Hepatocyte (in vitro differentiated cells): ENCODE results near the gene ATF3. TPM values are rescaled to one million over a fixed set of nuclear protein-coding genes. Genes with fewer than 3 reads are reported as not detected.
A peak's percentile ranks its signal among the peaks of the same experiment; 100 is the strongest.

ENCODE experiments used
- DNase-seq: peaks from one replicate; pipeline ENCODE4 v3.0.0-alpha.2; 2016; ENCODE audit warnings: low spot score
- H2AFZ ChIP-seq: fragments of 200-600 bp; sonication (generic); 2 replicates; pipeline ENCODE4 v1.6.0; 2016; ENCODE audit warnings: antibody characterized with exemption, mild to moderate bottlenecking
- H3K27ac ChIP-seq: fragments of 200-600 bp; sonication (generic); 2 replicates; pipeline ENCODE4 v1.5.1; 2016; ENCODE audit warnings: mild to moderate bottlenecking
- H3K27me3 ChIP-seq: fragments of 200-600 bp; sonication (generic); 2 replicates; pipeline ENCODE4 v1.6.1; 2016
- H3K36me3 ChIP-seq: fragments of 200-600 bp; sonication (generic); replicated peaks from 2 replicates; pipeline ENCODE4 v1.5.1; 2016; ENCODE audit warnings: low read depth; ENCODE audit not compliant: insufficient read depth
- H3K4me1 ChIP-seq: fragments of 200-600 bp; sonication (generic); 2 replicates; pipeline ENCODE4 v1.5.1; 2016; ENCODE audit warnings: mild to moderate bottlenecking, moderate library complexity; ENCODE audit not compliant: insufficient read depth
- H3K4me2 ChIP-seq: fragments of 200-600 bp; sonication (generic); 2 replicates; pipeline ENCODE4 v1.6.0; 2016
- H3K4me3 ChIP-seq: fragments of 200-600 bp; sonication (generic); 2 replicates; pipeline ENCODE4 v1.5.1; 2016; ENCODE audit warnings: mild to moderate bottlenecking
- H3K79me2 ChIP-seq: fragments of 200-600 bp; sonication (generic); 2 replicates; pipeline ENCODE4 v1.6.0; 2017; ENCODE audit warnings: mild to moderate bottlenecking
- H3K9me2 ChIP-seq: fragments of 200-600 bp; sonication (generic); replicated peaks from 2 replicates; pipeline ENCODE4 v1.6.0; 2017; ENCODE audit warnings: mild to moderate bottlenecking; ENCODE audit not compliant: insufficient read depth
- H3K9me3 ChIP-seq: fragments of 200-600 bp; sonication (generic); 2 replicates; pipeline ENCODE4 v1.5.1; 2016; ENCODE audit warnings: low read depth, mild to moderate bottlenecking
- H4K20me1 ChIP-seq: fragments of 200-600 bp; sonication (generic); 2 replicates; pipeline ENCODE4 v1.6.0; 2016; ENCODE audit warnings: mild to moderate bottlenecking; ENCODE audit not compliant: insufficient read depth, poor library complexity, severe bottlenecking
- EZH2 ChIP-seq: fragments of 200-600 bp; sonication (generic); IDR thresholded peaks from 2 replicates; pipeline ENCODE4 v1.6.1; 2016; ENCODE audit warnings: antibody characterized with exemption, mild to moderate bottlenecking, borderline replicate concordance
- EZH2phosphoT487 ChIP-seq: fragments of 200-600 bp; sonication (generic); IDR thresholded peaks from one replicate; pipeline ENCODE4 v1.6.1; 2018; ENCODE audit warnings: antibody characterized with exemption, mild to moderate bottlenecking, low read depth, moderate library complexity; ENCODE audit not compliant: unreplicated experiment, severe bottlenecking
- WGBS: methylation state at CpG from one replicate; pipeline ENCODE4 v1.1.6; 2016; ENCODE audit warnings: low lambda C conversion rate; ENCODE audit errors: missing lambda C conversion rate; 5-methylcytosine and 5-hydroxymethylcytosine counted together
- polyA plus RNA-seq: library from polyadenylated mRNA; unstranded; fragments of >200 nt; fragmentation: Nextera tagmentation; extraction: Ambion mirVana; gene quantifications from 2 replicates; pipeline ENCODE4 v1.2.1, GENCODE V29; 2016
- total RNA-seq: library from RNA; depleted of rRNA; stranded (reverse); fragments of >200 nt; gene quantifications from 2 replicates; pipeline ENCODE4 v1.2.3, GENCODE V29; 2014
- TF ChIP-seq, protein P1 (sequence below): fragments of 200-600 bp; sonication (generic); IDR thresholded peaks from 2 replicates; pipeline ENCODE4 v1.5.1; 2016; ENCODE audit warnings: antibody characterized with exemption, mild to moderate bottlenecking; ENCODE audit not compliant: poor library complexity

Gene ATF3
- total and polyA plus RNA-seq, 2 experiments from 2014 or later: 128 to 129 TPM

DNA sequence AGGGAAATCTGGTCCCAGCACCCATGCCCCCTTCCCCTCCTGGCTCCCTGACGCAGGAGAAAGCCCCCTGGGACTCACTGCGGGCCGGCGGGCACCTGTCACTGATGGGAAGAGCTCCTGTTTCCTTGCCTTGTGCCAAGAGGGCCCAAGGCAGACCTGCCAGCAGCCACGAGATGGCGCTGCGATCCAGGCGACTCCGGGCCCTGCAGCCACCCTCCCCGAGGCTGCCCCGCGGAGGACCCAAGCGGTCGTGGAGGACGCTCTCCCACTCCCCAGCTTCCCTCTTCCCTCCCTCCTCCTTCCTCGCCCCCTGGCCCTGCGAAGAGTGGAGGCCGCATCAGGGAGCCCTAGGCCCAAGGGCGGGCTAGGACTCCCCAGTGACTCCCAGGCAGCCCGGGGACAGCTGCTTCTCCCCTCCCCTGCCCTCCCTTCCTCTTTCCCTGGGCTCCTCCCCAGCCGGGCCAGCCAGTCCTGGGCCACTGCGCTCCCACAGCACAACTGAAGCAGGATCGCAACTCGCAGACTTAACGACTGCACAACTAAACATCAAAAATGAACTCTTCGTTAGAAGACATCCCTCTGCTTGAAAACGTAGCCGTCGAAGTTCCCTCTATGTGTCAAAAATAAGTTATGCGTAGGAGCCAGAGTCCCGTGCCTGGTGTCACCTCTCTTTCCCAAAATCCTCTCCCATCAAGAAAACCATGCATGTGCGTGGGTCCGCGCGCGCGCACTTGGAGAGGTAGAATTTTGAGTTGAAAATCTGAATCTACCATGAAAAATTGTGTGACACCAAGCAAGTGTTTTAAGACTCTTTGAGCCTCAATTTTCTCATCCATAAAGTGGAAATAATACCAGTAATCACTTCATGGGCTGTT is 56.9 kb downstream of the ATF3 start:
- no peaks in the 10 kb centered on the region for H3K9me3 ChIP-seq
- no peak overlapping the region for H3K27ac ChIP-seq
- peak; percentile 89 for DNase-seq
- peaks cover 4% of the 10 kb centered on the region for H3K4me1 ChIP-seq
- H3K36me3 ChIP-seq: no peaks in the 10 kb centered on the region
- TF ChIP-seq EZH2phosphoT487: no peak
- TF ChIP-seq, protein P1, sequence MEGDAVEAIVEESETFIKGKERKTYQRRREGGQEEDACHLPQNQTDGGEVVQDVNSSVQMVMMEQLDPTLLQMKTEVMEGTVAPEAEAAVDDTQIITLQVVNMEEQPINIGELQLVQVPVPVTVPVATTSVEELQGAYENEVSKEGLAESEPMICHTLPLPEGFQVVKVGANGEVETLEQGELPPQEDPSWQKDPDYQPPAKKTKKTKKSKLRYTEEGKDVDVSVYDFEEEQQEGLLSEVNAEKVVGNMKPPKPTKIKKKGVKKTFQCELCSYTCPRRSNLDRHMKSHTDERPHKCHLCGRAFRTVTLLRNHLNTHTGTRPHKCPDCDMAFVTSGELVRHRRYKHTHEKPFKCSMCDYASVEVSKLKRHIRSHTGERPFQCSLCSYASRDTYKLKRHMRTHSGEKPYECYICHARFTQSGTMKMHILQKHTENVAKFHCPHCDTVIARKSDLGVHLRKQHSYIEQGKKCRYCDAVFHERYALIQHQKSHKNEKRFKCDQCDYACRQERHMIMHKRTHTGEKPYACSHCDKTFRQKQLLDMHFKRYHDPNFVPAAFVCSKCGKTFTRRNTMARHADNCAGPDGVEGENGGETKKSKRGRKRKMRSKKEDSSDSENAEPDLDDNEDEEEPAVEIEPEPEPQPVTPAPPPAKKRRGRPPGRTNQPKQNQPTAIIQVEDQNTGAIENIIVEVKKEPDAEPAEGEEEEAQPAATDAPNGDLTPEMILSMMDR: peak; percentile 96
- peak overlapping the region; percentile 78 for H3K4me2 ChIP-seq
- peak overlapping the region; percentile 69 for H2AFZ ChIP-seq
- WGBS: 18% methylated on average over 25 of the region's 37 CpGs
- H3K4me3 ChIP-seq: peak overlapping the region; percentile 43
- no peaks in the 10 kb centered on the region for H3K79me2 ChIP-seq
- H3K27me3 ChIP-seq: no peaks in the 10 kb centered on the region
- no peaks in the 10 kb centered on the region for H4K20me1 ChIP-seq
- no peaks in the 10 kb centered on the region for H3K9me2 ChIP-seq

- Histone ChIP-seq H3K4me2 (no peak overlapping the region), H4K20me1 (no peaks in the 10 kb centered on the region), H3K27ac (no peak overlapping the region)
Measured at GRCh38 chr1:212666116-212666775, 57.7 kb downstream of the ATF3 start.

GRCh38 chr1:212667223-212668139 is 58.9 kb downstream of the ATF3 start:
- 51% methylated on average over 9 of the region's 9 CpGs for WGBS
- Histone ChIP-seq H3K9me3 (no peaks in the 10 kb centered on the region), H3K4me2 (peak overlapping the region; percentile 49), H4K20me1 (no peaks in the 10 kb centered on the region), H3K4me1 (peaks cover 4% of the 10 kb centered on the region), H3K27ac (peak overlapping the region; percentile 66), H3K79me2 (no peaks in the 10 kb centered on the region), H3K27me3 (no peaks in the 10 kb centered on the region), H3K36me3 (no peaks in the 10 kb centered on the region), H2AFZ (no peak overlapping the region), H3K9me2 (no peaks in the 10 kb centered on the region), H3K4me3 (no peak overlapping the region)
- DNase-seq: peak; percentile 64
- no peak for TF ChIP-seq EZH2
- TF ChIP-seq, protein P1: no peak
- TF ChIP-seq EZH2phosphoT487: no peak

More at GRCh38 chr1:212666116-212666775, 57.7 kb downstream of the ATF3 start:
- no peaks in the 10 kb centered on the region for H3K79me2 ChIP-seq
- peaks cover 4% of the 10 kb centered on the region for H3K4me1 ChIP-seq
- H3K27me3 ChIP-seq: no peaks in the 10 kb centered on the region
- no peaks in the 10 kb centered on the region for H3K9me3 ChIP-seq
- DNase-seq: no peak
- no peaks in the 10 kb centered on the region for H3K9me2 ChIP-seq
- 86% methylated on average over 10 of the region's 10 CpGs for WGBS
- no peaks in the 10 kb centered on the region for H3K36me3 ChIP-seq
- TF ChIP-seq EZH2phosphoT487: no peak
- TF ChIP-seq, protein P1: no peak
- TF ChIP-seq EZH2: no peak
- H3K4me3 ChIP-seq: no peak overlapping the region
- H2AFZ ChIP-seq: no peak overlapping the region
